ENCODE data around the gene E2F3.

The E2F3 gene

GRCh38 chr6:20538131-20538662 is 136.5 kb downstream of the E2F3 start:
- DNase-seq = no peak

GRCh38 chr6:20538907-20539306 is 137.2 kb downstream of the E2F3 start:
- DNase-seq = no peak

- no peak for DNase-seq
These were observed 137.7 kb downstream of the E2F3 start for GRCh38 chr6:20539387-20539786.

GRCh38 chr6:20540683-20541082 is 139.0 kb downstream of the E2F3 start:
- no peak for DNase-seq

GRCh38 chr6:20541382-20541781 is 139.7 kb downstream of the E2F3 start:
- DNase-seq = no peak

GRCh38 chr6:20542927-20543602 is 141.4 kb downstream of the E2F3 start:
- no peak for DNase-seq
